HG02763 (cell line): ENCODE measurements around the gene EXD2.
"Not testable (repeated sequence)": the region's sequence is repeated elsewhere in the genome, so short reads cannot be mapped to it uniquely, and the experiment has no call there.

Experiments used
- ATAC-seq: cut with Tn5 transposase; IDR thresholded peaks from one replicate; pipeline ENCODE4 v1.9.1; 2021; ENCODE audit warnings: mild to moderate bottlenecking, moderate library complexity; ENCODE audit not compliant: unreplicated experiment

Gene EXD2

GRCh38 chr14:69191340-69192111 is at the start of gene EXD2:
EXD2 (plus strand) TSS chr14:69191498; CDS start chr14:69209471, 17,973 bp downstream.
- peak; percentile 87 for ATAC-seq

GRCh38 chr14:69141550-69141949 is 49.7 kb upstream of the EXD2 start:
- ATAC-seq = no peak

- ATAC-seq = no peak
Observed at GRCh38 chr14:69142101-69142500, 49.2 kb upstream of the EXD2 start.

- no peak for ATAC-seq
Observed at GRCh38 chr14:69149461-69150244, 41.6 kb upstream of the EXD2 start.

GRCh38 chr14:69151458-69152180 is 39.7 kb upstream of the EXD2 start:
- ATAC-seq = peak; percentile 49

- ATAC-seq = no peak
Observed at GRCh38 chr14:69152181-69152901, 39.0 kb upstream of the EXD2 start.

- ATAC-seq = no peak
Observed at GRCh38 chr14:69152902-69153151, 38.5 kb upstream of the EXD2 start, which contains the start of gene DCAF5. DCAF5 (minus strand) TSS chr14:69153119; CDS start chr14:69152978, 141 bp downstream.

- peak; percentile 82 for ATAC-seq
Observed at GRCh38 chr14:69153152-69153872, 38.0 kb upstream of the EXD2 start.

GRCh38 chr14:69153873-69154270 is 37.4 kb upstream of the EXD2 start:
- no peak for ATAC-seq

GRCh38 chr14:69154779-69155178 is 36.5 kb upstream of the EXD2 start:
- no peak for ATAC-seq

GRCh38 chr14:69156224-69156623 is 35.1 kb upstream of the EXD2 start:
- ATAC-seq = no peak

GRCh38 chr14:69161590-69161989 is 29.7 kb upstream of the EXD2 start:
- no peak for ATAC-seq

- not testable (repeated sequence) for ATAC-seq
Observed at GRCh38 chr14:69165787-69166186, 25.5 kb upstream of the EXD2 start.

- ATAC-seq = no peak
Observed at GRCh38 chr14:69170839-69171238, 20.5 kb upstream of the EXD2 start.

GRCh38 chr14:69171569-69171968 is 19.7 kb upstream of the EXD2 start:
- ATAC-seq = no peak

- ATAC-seq = no peak
Observed at GRCh38 chr14:69175130-69175529, 16.2 kb upstream of the EXD2 start.

- ATAC-seq = no peak
Observed at GRCh38 chr14:69181491-69181890, 9.8 kb upstream of the EXD2 start.

- ATAC-seq = not testable (repeated sequence)
Observed at GRCh38 chr14:69182580-69182979, 8.7 kb upstream of the EXD2 start.

GRCh38 chr14:69183735-69184134 is 7.6 kb upstream of the EXD2 start:
- ATAC-seq = no peak

- no peak for ATAC-seq
Observed at GRCh38 chr14:69190191-69190590, 1.1 kb upstream of the EXD2 start.
